Neutrophil (primary cell): ENCODE measurements around the gene NBAS.

Experiments used
- H3K27ac ChIP-seq: fragments of 200-600 bp; sonication (generic); 2 replicates; pipeline ENCODE4 v1.5.1; 2016; ENCODE audit warnings: mild to moderate bottlenecking, moderate library complexity
- H3K27me3 ChIP-seq: fragments of 200-600 bp; sonication (generic); 2 replicates; pipeline ENCODE4 v1.6.0; 2016; ENCODE audit warnings: mild to moderate bottlenecking
- H3K36me3 ChIP-seq: fragments of 200-600 bp; sonication (generic); 2 replicates; pipeline ENCODE4 v1.5.1; 2017
- H3K4me1 ChIP-seq, 2 experiments: fragments of 200-600 bp in 1 of 2; sonication (generic) in 1 of 2; 1 replicate in 1 of 2; 2 replicates in 1 of 2; pipeline versions ENCODE4 v1.5.1 to v1.6.1; 2013 to 2016; ENCODE audit warnings: low read depth in 1 of 2, low read length in 1 of 2, mild to moderate bottlenecking in 1 of 2, moderate library complexity in 1 of 2; ENCODE audit not compliant: control insufficient read depth in 1 of 2, insufficient read depth in 1 of 2
- H3K4me3 ChIP-seq, 2 experiments: fragments of 200-600 bp in 1 of 2; sonication (generic) in 1 of 2; 1 replicate in 1 of 2; 2 replicates in 1 of 2; pipeline ENCODE4 v1.5.1; 2013 to 2016; ENCODE audit warnings: low read depth in 1 of 2, low read length in 1 of 2, mild to moderate bottlenecking in 1 of 2, moderate library complexity in 1 of 2
- H3K9me3 ChIP-seq: fragments of 200-600 bp; sonication (generic); 2 replicates; pipeline ENCODE4 v1.5.1; 2016
- CTCF ChIP-seq: fragments of 200-600 bp; sonication (generic); IDR thresholded peaks from 2 replicates; pipeline ENCODE4 v1.5.1; 2016; ENCODE audit warnings: antibody characterized with exemption

Gene NBAS

GRCh38 chr2:15198051-15198450 is 363.1 kb downstream of the NBAS start:
- H3K36me3 ChIP-seq: no peaks in the 10 kb centered on the region
- no peaks in the 10 kb centered on the region for H3K4me1 ChIP-seq
- no peak overlapping the region for H3K27ac ChIP-seq
- no peaks in the 10 kb centered on the region for H3K27me3 ChIP-seq
- no peak overlapping the region for H3K4me3 ChIP-seq
- TF ChIP-seq CTCF: no peak
- no peaks in the 10 kb centered on the region for H3K9me3 ChIP-seq

GRCh38 chr2:15195813-15196212 is 365.3 kb downstream of the NBAS start:
- Histone ChIP-seq H3K36me3 (no peaks in the 10 kb centered on the region), H3K27ac (no peak overlapping the region), H3K4me1 (no peaks in the 10 kb centered on the region), H3K4me3 (no peak overlapping the region), H3K9me3 (no peaks in the 10 kb centered on the region), H3K27me3 (no peaks in the 10 kb centered on the region)
- no peak for TF ChIP-seq CTCF

- Histone ChIP-seq H3K4me3 (no peak overlapping the region), H3K27ac (no peak overlapping the region), H3K9me3 (no peaks in the 10 kb centered on the region), H3K27me3 (no peaks in the 10 kb centered on the region), H3K4me1 (no peaks in the 10 kb centered on the region), H3K36me3 (peaks cover 16% of the 10 kb centered on the region)
- TF ChIP-seq CTCF: no peak
These were observed 369.3 kb downstream of the NBAS start for GRCh38 chr2:15191789-15192188.

- H3K27me3 ChIP-seq: no peaks in the 10 kb centered on the region
- H3K4me1 ChIP-seq: no peaks in the 10 kb centered on the region
- peaks cover 28% of the 10 kb centered on the region for H3K36me3 ChIP-seq
- H3K9me3 ChIP-seq: no peaks in the 10 kb centered on the region
- H3K27ac ChIP-seq: no peak overlapping the region
- no peak for TF ChIP-seq CTCF
- H3K4me3 ChIP-seq: no peak overlapping the region
These were observed 371.9 kb downstream of the NBAS start for GRCh38 chr2:15189216-15189615.

- no peak for TF ChIP-seq CTCF
- peaks cover 29% of the 10 kb centered on the region for H3K36me3 ChIP-seq
- H3K9me3 ChIP-seq: no peaks in the 10 kb centered on the region
- H3K27ac ChIP-seq: no peak overlapping the region
- no peaks in the 10 kb centered on the region for H3K27me3 ChIP-seq
- no peak overlapping the region for H3K4me3 ChIP-seq
- no peaks in the 10 kb centered on the region for H3K4me1 ChIP-seq
These were observed 373.4 kb downstream of the NBAS start for GRCh38 chr2:15187702-15188101.

- Histone ChIP-seq H3K9me3 (no peaks in the 10 kb centered on the region), H3K4me3 (no peak overlapping the region), H3K27me3 (no peaks in the 10 kb centered on the region), H3K36me3 (peaks cover 33% of the 10 kb centered on the region), H3K27ac (no peak overlapping the region), H3K4me1 (no peaks in the 10 kb centered on the region)
- TF ChIP-seq CTCF: no peak
These were observed 375.0 kb downstream of the NBAS start for GRCh38 chr2:15186118-15186517.
